DMS 273 (cell line): ENCODE data around the gene DOK7.
"Not testable (repeated sequence)": the region's sequence is repeated elsewhere in the genome, so short reads cannot be mapped to it uniquely, and the experiment has no call there.

Experiments used
- DNase-seq: peaks from one replicate; lab custom pipeline; 2025; ENCODE audit not compliant: unreplicated experiment; lab: John Stamatoyannopoulos, UW

Gene DOK7

GRCh38 chr4:3501126-3501824 lies 38.2 kb downstream of the DOK7 start:
- DNase-seq, result no peak

- DNase-seq, result no peak
Observed at GRCh38 chr4:3501825-3502425, 38.8 kb downstream of the DOK7 start.

GRCh38 chr4:3502941-3503936 lies 40.1 kb downstream of the DOK7 start:
- no peak for DNase-seq

GRCh38 chr4:3505231-3505630 lies 42.1 kb downstream of the DOK7 start:
- DNase-seq, result no peak

- DNase-seq, result no peak
Observed at GRCh38 chr4:3508542-3508941, 45.4 kb downstream of the DOK7 start.

- DNase-seq, result no peak
Observed at GRCh38 chr4:3510481-3510880, 47.4 kb downstream of the DOK7 start.

GRCh38 chr4:3511187-3511586 lies 48.1 kb downstream of the DOK7 start:
- no peak for DNase-seq

GRCh38 chr4:3511601-3512000 lies 48.5 kb downstream of the DOK7 start:
- DNase-seq, result not testable (repeated sequence)

- no peak for DNase-seq
Observed at GRCh38 chr4:3512279-3512678, 49.2 kb downstream of the DOK7 start.

- no peak for DNase-seq
Observed at GRCh38 chr4:3512719-3513118, 49.6 kb downstream of the DOK7 start.

- no peak for DNase-seq
Observed at GRCh38 chr4:3513807-3514206, 50.7 kb downstream of the DOK7 start.

GRCh38 chr4:3514221-3514780 lies 51.2 kb downstream of the DOK7 start:
- DNase-seq, result no peak

GRCh38 chr4:3514806-3515501 lies 51.8 kb downstream of the DOK7 start:
- no peak for DNase-seq

GRCh38 chr4:3515646-3516045 lies 52.5 kb downstream of the DOK7 start:
- DNase-seq, result no peak

GRCh38 chr4:3516061-3516835 lies 53.1 kb downstream of the DOK7 start:
- no peak for DNase-seq

GRCh38 chr4:3516836-3517730 lies 54.0 kb downstream of the DOK7 start:
- no peak for DNase-seq

GRCh38 chr4:3517731-3518510 lies 54.8 kb downstream of the DOK7 start:
- DNase-seq, result no peak

GRCh38 chr4:3518511-3518880 lies 55.4 kb downstream of the DOK7 start:
- DNase-seq, result no peak
